OCI-LY3 (cell line): ENCODE data around the gene HOXB1.

Source experiments
- H2AFZ ChIP-seq: fragments of 200-600, 300-600 bp; shearing (Covaris generic); 2 replicates; pipeline ENCODE4 v1.6.0; 2014; ENCODE audit warnings: antibody characterized with exemption, low read depth, low read length
- H3K27ac ChIP-seq: fragments of 200-600, 300-600 bp; sonication (generic); 2 replicates; pipeline ENCODE4 v1.5.1; 2014; ENCODE audit warnings: mild to moderate bottlenecking, low read length, moderate library complexity, mixed read lengths
- H3K27me3 ChIP-seq: fragments of 200-600, 300-600 bp; sonication (generic); 2 replicates; pipeline ENCODE4 v1.6.1; 2014; ENCODE audit warnings: low read depth, low read length, mixed read lengths
- H3K36me3 ChIP-seq: fragments of 200-600, 300-600 bp; sonication (generic); replicated peaks from 2 replicates; pipeline ENCODE3; 2014; ENCODE audit warnings: low read depth, low read length, mixed read lengths
- H3K4me1 ChIP-seq: fragments of 300-600, 200-600 bp; sonication (generic); 2 replicates; pipeline ENCODE4 v1.6.1; 2014; ENCODE audit warnings: low read length, mixed read lengths
- H3K4me2 ChIP-seq: fragments of 200-600, 300-600 bp; sonication (generic); 2 replicates; pipeline ENCODE4 v1.6.1; 2014; ENCODE audit warnings: low read length, mixed read lengths
- H3K4me3 ChIP-seq: fragments of 300-600, 200-600 bp; sonication (generic); 2 replicates; pipeline ENCODE4 v1.5.1; 2014; ENCODE audit warnings: antibody characterized with exemption, mild to moderate bottlenecking, low read length, moderate library complexity
- H3K79me2 ChIP-seq: fragments of 300-600, 200-600 bp; shearing (Covaris generic); 2 replicates; pipeline ENCODE4 v1.6.1; 2014; ENCODE audit warnings: mild to moderate bottlenecking, low read length, mixed read lengths
- H3K9ac ChIP-seq: fragments of 300-600, 200-600 bp; shearing (Covaris generic); 2 replicates; pipeline ENCODE4 v1.6.0; 2014; ENCODE audit warnings: mild to moderate bottlenecking, low read length, moderate library complexity
- H3K9me3 ChIP-seq: fragments of 200-600, 300-600 bp; shearing (Covaris generic); 2 replicates; pipeline ENCODE4 v1.6.1; 2014; ENCODE audit warnings: low read length, mixed read lengths; ENCODE audit not compliant: insufficient read depth
- H4K20me1 ChIP-seq: fragments of 200-600, 300-600 bp; sonication (generic); 2 replicates; pipeline ENCODE4 v1.6.1; 2016; ENCODE audit warnings: low read length, mixed read lengths; ENCODE audit not compliant: insufficient read depth
- EZH2phosphoT487 ChIP-seq: fragments of 200-600 bp; shearing (Covaris generic); IDR thresholded peaks from 2 replicates; pipeline ENCODE4 v1.6.1; 2018; ENCODE audit warnings: antibody characterized with exemption, mixed run types, low read depth
- TF ChIP-seq, protein P1 (sequence below): fragments of 200-600, 300-600 bp; sonication (generic); IDR thresholded peaks from 2 replicates; pipeline ENCODE4 v1.5.1; 2014; ENCODE audit warnings: antibody characterized with exemption, low read length, low read depth

The HOXB1 gene

GRCh38 chr17:48491527-48492273 is 39.1 kb downstream of the HOXB1 start:
- Histone ChIP-seq H3K9ac (peak overlapping the region; percentile 15; the same call in 1 of the 2 replicates), H3K4me2 (peak overlapping the region; percentile 99), H3K27ac (peak overlapping the region; percentile 60), H3K27me3 (no peaks in the 10 kb centered on the region), H4K20me1 (no peaks in the 10 kb centered on the region), H3K79me2 (no peaks in the 10 kb centered on the region), H3K4me1 (peaks cover 61% of the 10 kb centered on the region), H3K9me3 (no peaks in the 10 kb centered on the region), H3K4me3 (peak overlapping the region; percentile 20; the same call in 1 of the 2 replicates), H2AFZ (no peak overlapping the region), H3K36me3 (no peaks in the 10 kb centered on the region)
- TF ChIP-seq EZH2phosphoT487 = no peak
- TF ChIP-seq, protein P1, sequence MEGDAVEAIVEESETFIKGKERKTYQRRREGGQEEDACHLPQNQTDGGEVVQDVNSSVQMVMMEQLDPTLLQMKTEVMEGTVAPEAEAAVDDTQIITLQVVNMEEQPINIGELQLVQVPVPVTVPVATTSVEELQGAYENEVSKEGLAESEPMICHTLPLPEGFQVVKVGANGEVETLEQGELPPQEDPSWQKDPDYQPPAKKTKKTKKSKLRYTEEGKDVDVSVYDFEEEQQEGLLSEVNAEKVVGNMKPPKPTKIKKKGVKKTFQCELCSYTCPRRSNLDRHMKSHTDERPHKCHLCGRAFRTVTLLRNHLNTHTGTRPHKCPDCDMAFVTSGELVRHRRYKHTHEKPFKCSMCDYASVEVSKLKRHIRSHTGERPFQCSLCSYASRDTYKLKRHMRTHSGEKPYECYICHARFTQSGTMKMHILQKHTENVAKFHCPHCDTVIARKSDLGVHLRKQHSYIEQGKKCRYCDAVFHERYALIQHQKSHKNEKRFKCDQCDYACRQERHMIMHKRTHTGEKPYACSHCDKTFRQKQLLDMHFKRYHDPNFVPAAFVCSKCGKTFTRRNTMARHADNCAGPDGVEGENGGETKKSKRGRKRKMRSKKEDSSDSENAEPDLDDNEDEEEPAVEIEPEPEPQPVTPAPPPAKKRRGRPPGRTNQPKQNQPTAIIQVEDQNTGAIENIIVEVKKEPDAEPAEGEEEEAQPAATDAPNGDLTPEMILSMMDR = no peak

DNA sequence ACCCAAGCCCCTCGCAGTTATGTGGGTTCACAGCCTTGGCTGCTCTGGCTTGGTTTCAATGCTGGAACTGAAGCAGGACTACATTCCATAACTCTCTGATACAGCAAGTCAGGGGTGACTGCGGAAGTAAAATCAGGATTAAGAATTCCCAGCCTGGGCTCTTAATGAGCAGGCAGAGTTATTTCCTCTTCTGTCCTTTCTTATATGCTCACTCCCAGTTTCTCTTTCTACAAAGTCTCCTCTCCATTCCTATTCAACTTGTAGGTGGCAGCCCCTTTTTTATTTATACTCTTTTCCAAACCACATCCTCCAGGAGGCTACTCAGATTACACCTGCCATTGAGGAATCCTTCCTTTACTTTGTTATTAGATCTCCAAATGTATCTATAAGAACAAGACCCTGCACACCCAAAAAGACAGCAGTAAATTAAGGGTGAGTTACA is 40.3 kb downstream of the HOXB1 start:
- no peaks in the 10 kb centered on the region for H3K79me2 ChIP-seq
- H3K36me3 ChIP-seq = no peaks in the 10 kb centered on the region
- TF ChIP-seq EZH2phosphoT487 = no peak
- TF ChIP-seq, protein P1 = no peak
- H3K4me1 ChIP-seq = peaks cover 70% of the 10 kb centered on the region
- no peaks in the 10 kb centered on the region for H3K27me3 ChIP-seq
- H4K20me1 ChIP-seq = no peaks in the 10 kb centered on the region
- H3K4me2 ChIP-seq = peak overlapping the region; percentile 99
- peaks cover under 1% of the 10 kb centered on the region; the same call in 1 of the 2 replicates for H3K9me3 ChIP-seq
- no peak overlapping the region for H3K4me3 ChIP-seq
- no peak overlapping the region for H2AFZ ChIP-seq
- H3K27ac ChIP-seq = peak overlapping the region; percentile 23; the same call in 1 of the 2 replicates
- peak overlapping the region; percentile 11; the same call in 1 of the 2 replicates for H3K9ac ChIP-seq

DNA sequence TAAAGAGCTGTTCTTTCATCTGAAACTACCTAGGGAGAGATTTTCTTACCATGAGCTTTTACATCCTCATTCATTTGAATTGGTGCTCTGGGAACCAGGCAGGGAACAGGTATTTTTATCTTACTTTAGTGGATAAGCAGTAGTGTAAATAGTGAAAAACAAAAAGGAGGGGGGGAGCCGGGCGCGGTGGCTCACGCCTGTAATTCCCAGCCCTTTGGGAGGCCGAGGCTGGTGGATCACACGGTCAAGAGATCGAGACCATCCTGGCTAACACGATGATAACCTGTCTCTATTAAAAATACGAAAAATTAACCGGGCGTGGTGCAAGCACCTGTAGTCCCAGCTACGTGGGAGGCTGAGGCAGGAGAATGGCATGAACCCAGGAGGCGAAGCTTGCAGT is 41.0 kb downstream of the HOXB1 start:
- Histone ChIP-seq H3K27ac (no peak overlapping the region), H3K4me2 (no peak overlapping the region), H3K9ac (no peak overlapping the region), H3K27me3 (no peaks in the 10 kb centered on the region), H3K9me3 (peaks cover 3% of the 10 kb centered on the region; the same call in 1 of the 2 replicates), H3K36me3 (no peaks in the 10 kb centered on the region), H3K4me1 (peaks cover 77% of the 10 kb centered on the region), H2AFZ (no peak overlapping the region), H4K20me1 (no peaks in the 10 kb centered on the region), H3K79me2 (no peaks in the 10 kb centered on the region), H3K4me3 (no peak overlapping the region)
- no peak for TF ChIP-seq EZH2phosphoT487
- TF ChIP-seq, protein P1 = no peak

GRCh38 chr17:48488548-48489106 is 42.2 kb downstream of the HOXB1 start:
- peaks cover 88% of the 10 kb centered on the region for H3K4me1 ChIP-seq
- no peak overlapping the region for H3K4me3 ChIP-seq
- H3K9me3 ChIP-seq = peaks cover 3% of the 10 kb centered on the region; the same call in 1 of the 2 replicates
- H3K36me3 ChIP-seq = no peaks in the 10 kb centered on the region
- TF ChIP-seq EZH2phosphoT487 = no peak
- TF ChIP-seq, protein P1 = no peak
- no peaks in the 10 kb centered on the region for H3K27me3 ChIP-seq
- H2AFZ ChIP-seq = 0 out of 2 replicates have a peak overlapping the region, but pooled peaks have one; percentile 23
- no peak overlapping the region for H3K9ac ChIP-seq
- no peaks in the 10 kb centered on the region for H3K79me2 ChIP-seq
- H3K4me2 ChIP-seq = no peak overlapping the region
- no peak overlapping the region for H3K27ac ChIP-seq
- no peaks in the 10 kb centered on the region for H4K20me1 ChIP-seq
